Measurements from ENCODE around the gene POU3F1. TPM values are rescaled to one million over a fixed set of nuclear protein-coding genes. Genes with fewer than 3 reads are reported as not detected.

POU3F1 gene
- total RNA-seq, 2 donors from 2014 or later = 0.20 to 0.46 TPM

GRCh38 chr1:38061290-38061689 is 14.7 kb upstream of the POU3F1 start:
- no peak overlapping the region for H3K4me3 Mint-ChIP-seq
- peaks cover 6% of the 10 kb centered on the region for H3K4me1 Mint-ChIP-seq
- Histone ChIP-seq H3K27me3 (ENCODE audit: control insufficient read depth, insufficient read depth, low read length, poor library complexity, severe bottlenecking) (peaks cover 2% of the 10 kb centered on the region), H3K4me1 (ENCODE audit: control insufficient read depth, insufficient read depth, low read length) (no peaks in the 10 kb centered on the region), H3K4me3 (ENCODE audit: low read length) (no peak overlapping the region), H3K9me3 (ENCODE audit: control insufficient read depth, low read length) (no peaks in the 10 kb centered on the region), H3K27ac (ENCODE audit: low read depth, low read length) (no peak overlapping the region), H3K9ac (ENCODE audit: extremely low read depth, low read length, poor library complexity, severe bottlenecking) (no peak overlapping the region), H3K36me3 (ENCODE audit: control insufficient read depth, insufficient read depth, low read length) (no peaks in the 10 kb centered on the region)
- no peaks in the 10 kb centered on the region for H3K36me3 Mint-ChIP-seq (ENCODE audit: low read depth)
- no peak overlapping the region for H3K27ac Mint-ChIP-seq
- WGBS, 2 experiments (ENCODE audit: insufficient coverage in 1 of 2, insufficient read length in 1 of 2) = 100% methylated on average over 1 of the region's 1 CpG
- no peak for TF ChIP-seq CTCF (conservative IDR thresholded peaks at IDR 0.05)
- H3K9me3 Mint-ChIP-seq = no peaks in the 10 kb centered on the region
- no peak for DNase-seq
- H3K27me3 Mint-ChIP-seq (ENCODE audit: insufficient read depth) = peaks cover 4% of the 10 kb centered on the region

GRCh38 chr1:38060498-38060897 is 13.9 kb upstream of the POU3F1 start:
- no peak for DNase-seq
- peaks cover 9% of the 10 kb centered on the region for H3K27me3 ChIP-seq (ENCODE audit: control insufficient read depth, insufficient read depth, low read length, poor library complexity, severe bottlenecking)
- no peaks in the 10 kb centered on the region for H3K9me3 ChIP-seq (ENCODE audit: control insufficient read depth, low read length)
- H3K27ac ChIP-seq (ENCODE audit: low read depth, low read length) = no peak overlapping the region
- Mint-ChIP-seq H3K4me1 (peaks cover 6% of the 10 kb centered on the region), H3K9me3 (no peaks in the 10 kb centered on the region), H3K36me3 (ENCODE audit: low read depth) (no peaks in the 10 kb centered on the region), H3K27ac (no peak overlapping the region), H3K27me3 (ENCODE audit: insufficient read depth) (peaks cover 3% of the 10 kb centered on the region), H3K4me3 (no peak overlapping the region)
- H3K4me1 ChIP-seq (ENCODE audit: control insufficient read depth, insufficient read depth, low read length) = no peaks in the 10 kb centered on the region
- H3K4me3 ChIP-seq (ENCODE audit: low read length) = no peak overlapping the region
- no peak for TF ChIP-seq CTCF (conservative IDR thresholded peaks at IDR 0.05)
- no peak overlapping the region for H3K9ac ChIP-seq (ENCODE audit: extremely low read depth, low read length, poor library complexity, severe bottlenecking)
- H3K36me3 ChIP-seq (ENCODE audit: control insufficient read depth, insufficient read depth, low read length) = no peaks in the 10 kb centered on the region
- WGBS, 2 experiments (ENCODE audit: insufficient coverage in 1 of 2, insufficient read length in 1 of 2) = 94% methylated on average over 2 of the region's 2 CpGs; no CpG with 5 or more reads in 1 of the 2 experiments

- no peaks in the 10 kb centered on the region for H3K36me3 Mint-ChIP-seq (ENCODE audit: low read depth)
- Histone ChIP-seq H3K4me3 (ENCODE audit: low read length) (no peak overlapping the region), H3K27ac (ENCODE audit: low read depth, low read length) (no peak overlapping the region), H3K9me3 (ENCODE audit: control insufficient read depth, low read length) (no peaks in the 10 kb centered on the region), H3K27me3 (ENCODE audit: control insufficient read depth, insufficient read depth, low read length, poor library complexity, severe bottlenecking) (peaks cover 9% of the 10 kb centered on the region), H3K36me3 (ENCODE audit: control insufficient read depth, insufficient read depth, low read length) (no peaks in the 10 kb centered on the region), H3K4me1 (ENCODE audit: control insufficient read depth, insufficient read depth, low read length) (no peaks in the 10 kb centered on the region), H3K9ac (ENCODE audit: extremely low read depth, low read length, poor library complexity, severe bottlenecking) (no peak overlapping the region)
- DNase-seq = no peak
- WGBS, 2 experiments (ENCODE audit: insufficient coverage in 1 of 2, insufficient read length in 1 of 2) = 85% methylated on average over 6 of the region's 6 CpGs; no CpG with 5 or more reads in 1 of the 2 experiments
- H3K27ac Mint-ChIP-seq = no peak overlapping the region
- H3K4me1 Mint-ChIP-seq = peaks cover 6% of the 10 kb centered on the region
- no peaks in the 10 kb centered on the region for H3K9me3 Mint-ChIP-seq
- H3K4me3 Mint-ChIP-seq = no peak overlapping the region
- TF ChIP-seq CTCF (conservative IDR thresholded peaks at IDR 0.05) = no peak
- H3K27me3 Mint-ChIP-seq (ENCODE audit: insufficient read depth) = peaks cover 6% of the 10 kb centered on the region
These were observed 13.2 kb upstream of the POU3F1 start for GRCh38 chr1:38059635-38060250.
